Stimulated activated CD8-positive, alpha-beta memory T cell treated with anti-CD3 and anti-CD28 coated beads, Interleukin-15, amount 100 ng/mL, for 24 hours (primary cell): Measurements from ENCODE around the gene CALD1.

Source experiments
- DNase-seq: peaks from one replicate; pipeline ENCODE4 v3.0.0-alpha.2; 2020; ENCODE audit warnings: low read depth

Gene CALD1

DNA sequence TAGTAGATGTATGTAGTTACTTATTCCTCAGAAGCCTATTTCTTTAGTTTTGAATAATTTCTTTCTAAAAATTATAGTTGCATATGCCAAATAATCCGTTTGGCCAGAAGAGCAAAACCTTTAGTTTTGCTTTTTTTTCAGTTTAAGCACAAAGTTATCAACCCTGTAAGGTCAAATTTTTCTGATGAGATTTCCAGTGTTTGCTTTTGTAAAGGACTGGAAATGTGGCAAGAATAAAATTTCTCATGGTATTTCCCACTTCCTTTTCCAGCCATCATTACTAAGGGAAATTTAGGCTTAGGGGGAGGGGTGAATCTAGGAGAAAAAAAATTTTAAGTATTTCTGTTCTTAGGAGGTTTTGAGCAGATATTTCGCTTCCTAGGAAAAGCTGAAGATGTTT lies 7.6 kb downstream of the CALD1 start:
- DNase-seq, result no peak

DNA sequence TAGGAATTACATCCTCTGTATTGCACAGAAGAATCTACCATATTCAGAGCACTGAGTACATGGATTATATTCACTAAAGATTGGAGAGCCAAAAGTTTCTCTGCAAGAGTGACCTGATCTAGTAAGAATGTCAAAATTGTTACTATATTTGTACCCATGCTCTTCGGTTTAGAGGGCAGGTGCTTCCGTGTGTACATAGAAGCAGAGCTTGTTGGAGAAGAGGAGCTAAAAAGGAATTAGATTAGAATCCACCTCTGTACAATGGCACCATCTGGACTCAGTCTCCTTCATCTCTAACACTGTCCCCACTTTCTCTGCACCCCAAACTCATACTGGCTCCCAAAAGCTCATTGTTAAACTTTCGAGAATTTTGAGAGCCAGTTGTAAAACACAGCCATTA lies 8.3 kb downstream of the CALD1 start:
- DNase-seq, result no peak

DNA sequence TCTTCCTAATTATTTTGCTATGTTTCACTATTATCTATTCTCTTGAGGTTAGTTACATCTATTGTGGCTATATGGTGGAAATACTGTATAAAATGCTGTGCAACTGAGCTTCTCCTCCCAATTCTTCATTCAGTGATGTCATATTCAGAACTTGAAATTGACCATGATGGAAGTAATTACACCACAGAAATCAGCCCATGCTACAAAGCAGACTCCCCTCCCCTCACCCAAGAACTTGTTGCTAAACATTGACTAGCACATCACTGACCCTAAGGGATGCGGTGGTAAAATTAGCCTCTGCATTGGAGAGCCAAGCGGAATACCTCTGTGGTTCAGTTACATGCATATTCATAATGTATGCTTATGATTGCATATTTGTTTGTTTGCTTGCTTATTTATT lies 8.8 kb downstream of the CALD1 start:
- no peak for DNase-seq

DNA sequence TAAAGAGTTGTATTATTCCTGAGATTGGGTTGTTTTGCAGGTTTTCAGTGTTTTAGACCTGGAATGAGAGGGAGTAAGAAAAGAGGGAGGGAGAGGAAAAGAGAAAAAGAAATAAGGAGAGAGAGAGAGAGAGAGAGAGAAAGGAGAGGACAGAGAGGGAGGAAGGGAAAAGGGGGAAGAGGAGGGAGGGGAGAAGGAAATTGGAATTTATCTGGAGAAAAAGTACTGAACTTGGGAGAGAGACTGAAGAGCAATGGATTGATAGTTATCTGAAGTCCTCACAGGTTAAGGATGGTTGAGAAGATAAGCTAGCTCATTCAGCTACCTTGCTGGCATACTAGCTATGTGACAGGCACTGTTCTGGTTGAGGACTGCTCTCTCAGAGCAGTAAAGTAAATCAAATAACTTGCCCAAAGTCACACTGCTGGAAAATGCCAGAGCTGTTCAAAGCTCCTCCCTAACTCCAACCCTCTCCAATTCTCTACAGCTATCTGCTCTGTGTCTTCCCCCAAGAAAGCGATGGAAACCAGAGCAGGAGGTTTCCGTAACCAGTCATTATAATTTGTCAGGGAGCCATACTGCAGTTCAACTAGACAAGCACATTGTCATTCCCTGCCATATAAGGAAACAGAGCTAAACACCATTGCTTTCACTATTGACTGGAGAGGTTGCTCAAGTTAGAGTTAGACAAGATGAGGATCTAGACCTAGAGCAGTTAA lies 10.7 kb downstream of the CALD1 start:
- no peak for DNase-seq

DNA sequence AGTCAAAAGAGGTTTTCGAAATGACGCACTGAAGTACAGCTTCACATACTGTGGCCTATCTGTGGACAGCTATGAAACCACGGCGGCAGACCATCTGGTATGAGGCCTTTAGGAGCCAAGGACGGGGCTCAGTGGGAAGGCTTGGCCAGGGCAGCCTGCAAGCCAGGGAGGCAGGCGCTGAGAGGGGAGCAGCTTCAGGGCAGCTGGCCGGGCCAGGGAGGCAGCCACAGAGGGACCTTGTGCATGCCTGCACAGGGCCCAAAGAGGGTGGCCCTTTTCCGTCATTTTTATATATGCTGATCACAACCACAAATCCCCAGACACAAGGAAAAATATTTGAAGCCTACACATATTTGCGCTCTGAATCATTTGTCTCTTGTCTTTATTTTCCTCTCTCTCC lies 13.5 kb downstream of the CALD1 start:
- DNase-seq, result no peak

DNA sequence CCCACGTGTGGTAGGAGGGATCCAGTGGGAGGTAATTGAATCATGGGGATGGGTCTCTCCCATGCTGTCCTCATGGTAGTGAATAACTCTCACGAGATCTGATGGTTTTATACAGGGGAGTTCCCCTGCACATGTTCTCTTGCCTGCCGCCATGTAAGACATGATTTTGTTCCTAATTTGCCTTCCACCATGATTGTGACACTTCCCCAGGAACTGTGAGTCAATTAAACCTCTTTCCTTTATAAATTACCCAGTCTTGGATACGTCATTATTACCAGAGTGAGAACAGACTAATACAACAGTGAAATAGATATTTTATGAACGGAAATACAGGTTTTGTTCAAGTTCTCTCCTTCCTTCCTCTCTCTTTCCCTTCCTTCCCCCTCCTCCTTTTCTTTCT lies 15.8 kb downstream of the CALD1 start:
- DNase-seq, result no peak

DNA sequence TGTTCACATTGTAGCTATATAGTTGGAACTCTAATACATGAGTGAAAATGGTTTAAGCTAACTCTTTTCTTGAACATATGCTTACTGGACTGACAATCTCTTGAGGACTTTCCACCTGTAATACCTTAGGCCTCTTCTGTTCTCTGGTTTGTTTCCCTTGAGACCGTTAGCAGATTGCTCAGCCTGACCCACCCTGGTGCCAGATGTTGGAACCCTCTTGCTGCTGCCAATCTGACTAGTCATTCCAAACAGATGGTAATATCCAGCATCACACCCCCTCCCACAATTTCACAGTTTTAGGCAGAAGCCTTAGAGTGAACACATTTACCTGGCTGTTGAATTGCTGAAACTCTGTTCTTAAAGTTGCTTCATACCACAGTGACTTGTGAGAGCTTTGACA lies 18.7 kb downstream of the CALD1 start:
- no peak for DNase-seq

DNA sequence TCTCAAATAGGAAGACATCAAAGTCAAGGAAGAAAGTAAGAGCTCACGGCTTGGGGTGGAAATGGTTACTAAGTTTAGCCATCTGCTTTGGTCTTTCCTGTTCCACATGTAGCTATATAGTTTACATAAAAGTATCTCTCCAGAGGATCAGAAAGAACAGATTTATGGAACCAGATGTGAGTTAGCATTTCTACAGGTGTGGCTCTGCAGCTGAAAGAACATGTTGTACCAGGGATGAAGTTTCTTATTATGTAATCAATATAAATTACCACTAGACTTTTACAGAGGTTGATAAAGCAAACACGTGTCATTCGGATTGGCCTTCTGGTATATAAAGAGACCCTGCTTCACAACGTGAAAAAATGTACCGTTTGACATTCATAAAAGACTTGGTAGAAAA lies 19.9 kb downstream of the CALD1 start:
- DNase-seq, result no peak

DNA sequence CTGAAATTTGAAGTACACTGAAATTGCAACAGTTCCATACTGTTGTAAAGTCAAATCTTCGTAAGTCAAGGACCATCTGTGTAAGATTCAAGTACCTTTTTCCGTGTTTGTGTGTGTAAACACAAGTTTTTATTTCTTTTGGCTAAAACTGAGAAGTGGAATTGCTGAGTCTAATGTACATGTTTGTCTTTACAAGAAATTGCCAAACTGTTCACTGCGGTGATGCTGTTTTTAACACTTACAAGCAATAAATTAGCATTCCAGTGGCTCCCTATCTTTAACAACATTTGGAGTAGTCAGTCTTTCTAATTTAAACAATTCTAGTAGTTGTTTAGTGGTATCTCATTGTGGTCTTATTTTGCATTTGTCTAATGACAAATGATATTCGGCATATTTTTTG lies 23.3 kb downstream of the CALD1 start:
- DNase-seq, result no peak

DNA sequence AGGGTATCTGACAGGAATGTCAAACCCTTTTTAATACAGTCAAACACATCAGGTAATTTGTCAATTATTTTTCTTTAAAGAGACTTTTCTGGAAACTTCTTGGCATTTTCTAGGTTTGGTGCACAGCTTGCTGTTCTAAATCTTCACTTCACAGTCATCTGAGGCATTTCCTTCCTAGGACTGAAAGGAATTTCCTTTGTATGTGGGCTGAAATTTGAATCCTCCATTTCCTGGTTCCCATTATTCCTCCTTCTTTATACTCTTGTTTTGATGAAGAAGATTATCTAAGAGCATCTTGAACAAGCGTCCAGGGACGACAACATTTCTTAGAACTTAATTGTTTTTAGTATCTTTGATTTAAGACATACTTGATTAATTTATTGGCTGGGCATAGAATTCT lies 24.9 kb downstream of the CALD1 start:
- DNase-seq, result no peak

DNA sequence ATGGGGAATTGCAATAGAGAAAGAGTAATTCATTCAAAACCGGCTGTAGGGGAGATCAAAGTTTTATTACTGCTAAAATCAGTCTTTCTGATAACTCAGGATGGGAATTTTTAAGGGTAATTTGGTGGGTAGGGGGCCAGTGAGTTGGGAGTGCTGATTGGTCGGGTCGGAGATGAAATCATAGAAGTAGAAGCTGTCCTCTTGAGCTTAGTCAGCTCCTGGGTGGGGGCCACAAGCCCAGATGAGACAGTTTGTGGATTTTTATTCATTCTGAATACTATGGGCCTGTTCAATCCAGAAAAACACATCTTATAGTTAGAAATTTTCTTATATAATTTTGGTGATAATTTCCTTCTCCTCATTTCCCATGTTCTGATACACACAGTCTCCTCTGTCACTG lies 25.4 kb downstream of the CALD1 start:
- DNase-seq, result no peak

DNA sequence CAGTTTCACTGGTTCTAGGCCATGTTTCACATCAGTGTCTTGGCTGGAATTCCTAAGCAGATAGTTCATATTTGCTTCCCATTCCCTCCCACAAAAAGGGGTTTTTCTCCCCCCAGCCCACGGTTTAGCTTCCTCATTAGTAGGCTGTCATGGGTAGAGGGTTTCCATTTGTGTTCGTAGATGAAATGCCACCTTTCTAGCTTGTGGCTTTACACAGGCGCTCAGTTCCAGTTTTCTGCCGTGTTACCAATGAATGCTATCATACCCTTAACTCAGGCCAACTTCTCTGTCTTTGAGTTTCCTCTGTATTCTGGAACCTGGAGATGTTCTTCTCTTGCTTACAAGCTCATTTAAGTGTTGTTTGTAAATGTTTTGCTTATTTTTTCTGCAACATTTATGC lies 26.8 kb downstream of the CALD1 start:
- no peak for DNase-seq

DNA sequence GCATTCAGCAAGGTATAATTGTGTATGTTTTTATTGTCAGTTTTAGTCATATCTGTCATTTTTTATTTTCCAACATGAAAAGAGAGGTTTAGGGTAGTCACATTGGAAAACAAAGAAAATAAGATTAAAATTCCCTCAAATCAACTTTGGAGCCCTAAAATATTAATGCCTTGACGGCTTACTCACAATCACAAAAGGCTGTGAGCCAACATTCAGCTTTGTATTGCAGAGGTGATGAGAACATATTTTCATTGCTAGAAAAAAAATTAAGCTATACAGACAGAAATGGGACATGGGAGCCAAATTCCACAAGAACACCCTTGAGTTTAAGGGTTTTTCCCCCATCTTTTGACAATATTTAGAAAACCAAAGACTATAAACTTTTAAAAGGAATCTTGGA lies 30.2 kb downstream of the CALD1 start:
- DNase-seq, result no peak

DNA sequence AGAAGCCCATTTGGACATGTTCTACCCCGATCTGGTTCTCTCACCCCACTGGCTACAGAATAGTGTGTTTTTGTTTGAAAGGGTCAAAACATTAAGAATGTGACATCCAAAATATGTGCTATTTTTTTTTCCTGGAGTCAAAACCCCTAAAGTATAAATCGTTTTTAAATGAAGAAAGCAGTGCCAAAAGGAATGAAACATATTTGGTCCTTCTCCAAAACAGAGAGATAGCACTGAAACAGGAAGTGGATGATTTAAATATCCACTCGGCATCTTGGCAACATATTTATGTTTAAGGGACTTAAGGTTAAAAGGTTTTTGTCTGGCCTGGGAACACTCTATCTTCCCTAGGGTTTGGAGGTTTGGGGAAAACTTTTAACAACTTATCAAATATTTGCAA lies 32.3 kb downstream of the CALD1 start:
- no peak for DNase-seq

DNA sequence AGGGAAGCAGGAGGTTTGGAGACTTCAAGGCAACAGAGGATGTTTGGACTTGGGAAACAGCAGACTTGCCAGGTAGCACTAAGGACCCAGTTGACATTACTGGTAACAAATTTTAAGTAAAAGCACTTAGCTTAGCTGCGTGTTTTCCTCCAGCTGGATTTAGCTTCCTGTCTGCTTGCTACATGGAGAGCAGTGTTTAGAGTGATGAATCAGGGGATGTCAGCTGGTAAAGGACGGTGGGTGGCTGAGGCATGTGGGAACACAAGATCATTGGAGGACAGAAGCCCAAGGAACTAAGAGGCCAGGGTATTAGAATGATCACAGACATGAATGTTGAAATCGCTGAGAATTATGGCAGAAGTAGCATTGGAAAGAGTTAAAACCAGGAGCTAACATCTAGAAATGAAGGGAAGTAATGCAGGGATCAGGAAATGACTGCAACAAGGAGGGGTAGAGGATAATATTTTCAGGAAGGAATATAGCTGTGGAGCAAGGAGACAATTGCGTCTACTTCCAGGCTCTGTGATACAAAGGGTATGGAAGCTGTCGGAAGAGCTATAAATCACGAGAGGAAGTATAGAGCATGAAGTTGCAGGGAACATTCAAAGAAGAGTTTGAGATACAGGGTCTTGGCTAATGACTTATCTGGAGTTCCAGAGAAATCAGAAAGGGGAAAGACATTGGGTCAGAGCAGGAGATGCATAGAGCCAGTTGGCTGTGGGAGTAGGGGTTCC lies 34.4 kb downstream of the CALD1 start:
- DNase-seq, result no peak

DNA sequence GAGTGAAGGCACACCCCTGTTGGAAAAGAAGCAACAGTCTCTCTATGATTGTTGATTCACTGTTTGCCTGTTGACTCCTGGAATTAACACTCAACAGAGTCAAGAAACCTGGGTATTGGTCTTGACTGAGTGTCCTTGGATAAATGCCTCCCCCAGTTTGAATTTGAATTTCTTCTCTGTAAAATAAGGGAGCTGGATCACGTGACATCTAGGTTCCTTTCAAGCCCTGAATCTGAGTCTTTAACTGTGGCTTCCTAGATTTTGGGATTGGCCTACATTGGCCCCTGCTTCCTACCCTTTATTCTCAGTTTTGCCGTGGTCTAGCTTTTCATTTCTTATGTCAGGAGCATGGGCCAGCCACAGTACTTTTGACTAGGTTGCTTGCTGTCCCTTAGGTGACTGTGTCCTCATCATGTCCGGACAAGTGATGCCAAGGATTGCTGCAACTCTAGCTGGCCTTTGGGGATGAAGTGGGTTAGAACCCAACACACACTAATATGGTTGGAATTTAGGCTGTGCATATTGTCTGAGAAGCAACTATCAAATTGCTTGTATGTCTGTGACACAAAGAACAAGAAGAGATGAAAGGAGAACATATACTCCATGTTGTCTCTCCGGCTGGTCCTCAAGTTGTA lies 35.4 kb downstream of the CALD1 start:
- DNase-seq, result no peak

DNA sequence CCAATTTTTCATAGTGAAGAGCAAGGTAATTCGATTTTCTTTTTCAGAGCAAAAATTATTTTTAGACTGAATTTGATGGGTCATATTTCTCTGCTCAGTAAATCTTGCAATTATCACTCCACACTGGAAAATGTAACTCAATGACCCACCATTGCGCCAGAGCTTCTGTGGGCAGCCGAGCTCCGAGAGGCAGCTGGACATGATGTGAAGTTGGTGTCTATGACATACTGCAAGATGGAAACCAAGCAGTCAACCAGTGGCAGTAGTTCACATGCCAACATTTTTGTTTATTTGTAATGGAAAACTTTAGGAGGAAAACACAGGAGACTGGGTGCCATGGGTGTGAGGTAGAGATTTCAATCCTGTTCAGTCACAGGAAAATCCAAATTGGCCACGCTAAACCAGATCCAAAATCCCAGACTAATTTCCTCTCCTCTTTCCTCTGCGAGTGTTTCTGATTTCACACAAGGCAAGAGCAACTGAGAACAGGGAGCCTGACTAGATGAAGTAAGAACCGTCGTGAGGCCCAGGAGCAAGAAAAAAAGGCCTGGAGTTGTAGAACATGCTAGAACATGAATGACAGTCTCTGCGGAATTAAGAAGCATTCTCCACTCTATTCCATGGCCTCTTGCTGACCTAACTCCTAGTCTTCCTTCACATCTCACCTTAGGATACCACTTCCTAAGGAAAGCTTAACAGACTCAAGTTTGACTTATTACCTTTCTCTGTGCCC lies 39.3 kb downstream of the CALD1 start:
- no peak for DNase-seq

DNA sequence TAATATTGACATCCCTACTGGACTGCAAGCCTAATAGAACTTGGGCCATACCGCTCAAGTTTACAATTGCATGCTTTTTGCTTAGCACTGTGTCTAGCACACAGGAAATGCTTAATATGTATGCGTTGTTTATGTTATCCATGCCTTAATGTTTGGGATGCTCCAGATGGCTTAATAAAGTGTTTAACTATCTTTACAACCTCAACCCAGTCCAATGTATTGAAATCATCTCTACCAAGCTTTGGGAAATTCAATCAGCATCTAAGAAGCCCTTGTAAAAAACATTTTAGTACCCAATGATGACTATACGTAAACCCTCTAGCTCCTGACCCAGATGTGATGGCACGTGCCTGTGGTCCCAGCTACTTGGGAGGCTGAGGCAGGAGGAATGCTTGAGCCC lies 40.0 kb downstream of the CALD1 start:
- no peak for DNase-seq

DNA sequence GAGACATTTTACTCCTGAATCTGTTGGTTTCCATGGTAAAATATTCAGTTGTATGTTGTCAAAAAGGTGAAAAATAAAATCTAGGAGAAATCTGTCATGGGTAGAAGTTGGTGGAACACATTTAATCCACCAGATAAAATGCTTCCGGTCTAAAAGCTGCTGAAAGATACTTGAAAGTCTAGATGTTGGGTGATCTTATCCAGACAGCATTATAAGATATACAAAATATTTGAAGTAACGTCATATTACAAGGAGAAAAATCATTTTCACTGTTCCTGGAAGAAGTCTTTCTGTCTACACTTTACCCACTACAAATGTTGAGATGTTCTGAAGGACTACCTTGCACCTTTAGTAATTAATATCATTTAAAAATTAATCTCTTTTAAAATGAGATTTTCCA lies 40.9 kb downstream of the CALD1 start:
- no peak for DNase-seq

DNA sequence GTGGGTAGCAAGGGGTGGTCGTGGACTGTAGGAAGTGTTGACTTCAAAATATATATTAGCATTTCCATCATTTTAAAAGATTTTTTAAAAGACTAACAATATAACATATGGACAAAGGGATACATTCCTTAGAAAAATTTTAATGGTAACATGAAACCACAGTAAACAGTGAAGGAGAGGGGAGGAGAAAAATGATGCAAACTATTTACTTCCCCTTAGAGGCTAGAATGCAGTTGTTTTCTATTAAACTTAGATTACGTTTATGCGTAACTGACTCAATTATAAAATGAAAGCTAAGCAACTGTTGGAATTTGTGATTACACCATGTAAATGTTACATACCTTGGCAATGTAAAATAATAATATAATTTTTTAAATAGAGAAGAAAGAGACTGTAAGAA lies 41.3 kb downstream of the CALD1 start:
- no peak for DNase-seq

DNA sequence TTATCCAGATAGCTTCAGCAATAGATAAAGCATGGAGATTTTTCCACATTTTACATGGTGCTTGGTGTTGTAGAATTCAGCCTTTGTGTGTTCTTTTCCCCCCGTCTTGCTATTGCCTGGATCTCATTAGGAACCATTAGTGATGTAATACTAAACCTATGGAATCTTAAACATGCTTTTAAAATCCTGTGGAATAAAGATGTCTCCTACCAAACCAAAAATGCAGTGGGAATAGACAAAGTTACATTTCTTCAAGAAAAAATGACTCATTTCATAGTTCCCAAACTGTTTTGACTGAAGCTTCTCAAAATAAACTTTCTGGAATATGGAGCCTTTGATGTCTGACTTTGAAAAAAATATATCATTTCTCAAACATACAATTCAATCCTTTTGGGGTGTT lies 44.0 kb downstream of the CALD1 start:
- DNase-seq, result no peak

DNA sequence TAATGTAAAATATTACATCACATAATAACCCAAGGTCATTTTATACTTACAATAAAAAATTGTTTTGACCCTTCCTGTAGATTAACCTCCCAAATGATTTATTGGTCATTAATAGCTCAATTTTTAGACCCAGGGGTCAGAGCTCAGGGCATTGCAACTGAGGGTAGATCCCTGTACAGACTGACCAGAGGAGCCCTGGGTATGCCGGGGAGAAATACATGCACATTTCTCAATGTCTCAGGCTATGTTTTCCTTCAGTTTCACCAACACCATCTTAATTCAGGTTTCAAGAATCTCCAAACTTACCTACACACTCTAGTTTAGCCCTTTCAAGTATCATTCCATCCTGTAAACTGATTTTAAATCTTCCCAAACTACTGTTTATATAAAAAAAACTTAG lies 46.2 kb downstream of the CALD1 start:
- no peak for DNase-seq

DNA sequence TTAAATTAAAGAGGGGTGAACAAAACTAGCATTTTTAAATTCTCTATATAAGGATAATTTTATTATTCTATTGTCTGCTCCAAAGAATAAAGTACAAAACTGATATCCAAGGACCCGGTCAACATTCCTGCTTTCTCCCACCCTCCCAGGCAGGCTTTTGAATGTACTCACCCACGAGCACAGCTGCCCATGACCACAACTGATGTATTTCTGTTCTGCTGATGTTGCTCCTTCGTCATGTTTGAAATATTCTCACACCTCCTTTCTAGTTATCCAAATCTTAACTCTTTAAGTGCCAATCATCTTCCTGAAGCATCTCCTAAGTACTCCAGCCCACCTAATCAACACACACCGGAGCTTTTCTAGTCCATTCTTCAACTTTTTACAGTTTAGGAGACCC lies 46.7 kb downstream of the CALD1 start:
- DNase-seq, result no peak
